ENCODE measurements around the gene TMA7.
A peak's percentile ranks its signal among the peaks of the same experiment; 100 is the strongest.
"Not testable (repeated sequence)": the region's sequence is repeated elsewhere in the genome, so short reads cannot be mapped to it uniquely, and the experiment has no call there.

TMA7 gene

GRCh38 chr3:48439820-48440589 lies at the start of gene TMA7, which contains the start of gene CCDC51:
TMA7 (plus strand) TSS chr3:48440257; CDS start chr3:48440297, 40 bp downstream.
CCDC51 (minus strand) TSS chr3:48440119; CDS start chr3:48435128, 4,991 bp downstream.
- DNase-seq (ENCODE audit: low spot score), result peak; percentile 99

- no peak for DNase-seq (ENCODE audit: low spot score)
Observed at GRCh38 chr3:48394391-48394790, 45.7 kb upstream of the TMA7 start.

GRCh38 chr3:48395714-48396113 lies 44.3 kb upstream of the TMA7 start:
- no peak for DNase-seq (ENCODE audit: low spot score)

GRCh38 chr3:48397767-48398681 lies 42.0 kb upstream of the TMA7 start:
- DNase-seq (ENCODE audit: low spot score), result no peak

- DNase-seq (ENCODE audit: low spot score), result no peak
Observed at GRCh38 chr3:48398701-48399386, 41.2 kb upstream of the TMA7 start.

GRCh38 chr3:48399387-48400172 lies 40.5 kb upstream of the TMA7 start:
- DNase-seq (ENCODE audit: low spot score), result no peak

GRCh38 chr3:48400824-48401433 lies 39.1 kb upstream of the TMA7 start:
- DNase-seq (ENCODE audit: low spot score), result peak; percentile 66

- DNase-seq (ENCODE audit: low spot score), result not testable (repeated sequence)
Observed at GRCh38 chr3:48401434-48401901, 38.6 kb upstream of the TMA7 start.

- DNase-seq (ENCODE audit: low spot score), result peak; percentile 55
Observed at GRCh38 chr3:48402281-48402732, 37.8 kb upstream of the TMA7 start.

GRCh38 chr3:48402907-48403306 lies 37.1 kb upstream of the TMA7 start:
- DNase-seq (ENCODE audit: low spot score), result no peak

- DNase-seq (ENCODE audit: low spot score), result no peak
Observed at GRCh38 chr3:48403533-48404439, 36.3 kb upstream of the TMA7 start.

- no peak for DNase-seq (ENCODE audit: low spot score)
Observed at GRCh38 chr3:48404440-48405342, 35.4 kb upstream of the TMA7 start.

- DNase-seq (ENCODE audit: low spot score), result no peak
Observed at GRCh38 chr3:48405343-48405881, 34.6 kb upstream of the TMA7 start.

- DNase-seq (ENCODE audit: low spot score), result no peak
Observed at GRCh38 chr3:48405971-48406370, 34.1 kb upstream of the TMA7 start.

GRCh38 chr3:48406443-48407431 lies 33.3 kb upstream of the TMA7 start:
- DNase-seq (ENCODE audit: low spot score), result no peak

- DNase-seq (ENCODE audit: low spot score), result no peak
Observed at GRCh38 chr3:48407542-48408099, 32.4 kb upstream of the TMA7 start.

- no peak for DNase-seq (ENCODE audit: low spot score)
Observed at GRCh38 chr3:48408823-48409281, 31.2 kb upstream of the TMA7 start.

Measured in LoVo (cell line).